ENCODE measurements around the gene CRYZL1. TPM values are rescaled to one million over a fixed set of nuclear protein-coding genes. Genes with fewer than 3 reads are reported as not detected.

Gene CRYZL1
- total RNA-seq, 2 experiments from 2014 or later = 28.6 to 30.5 TPM

DNA sequence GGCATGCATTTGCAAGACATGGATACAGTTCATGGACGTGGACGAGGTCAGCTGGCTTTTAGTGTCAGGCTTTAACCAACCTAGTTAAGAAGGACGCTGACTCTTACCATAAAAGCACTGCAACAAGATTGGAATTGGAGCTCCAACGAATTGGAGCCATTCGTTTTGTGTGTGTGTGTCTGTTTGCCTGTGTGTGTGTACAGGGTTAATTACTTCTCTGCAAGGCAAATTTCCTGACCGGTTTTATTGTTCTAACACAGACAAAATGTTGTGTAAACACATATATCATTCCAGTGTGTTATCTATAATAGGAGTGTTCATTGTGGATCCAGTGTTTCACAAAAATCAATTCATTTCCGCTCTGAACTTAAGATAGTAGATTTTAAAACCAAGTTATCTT lies 8.7 kb upstream of the CRYZL1 start:
- no peaks in the 10 kb centered on the region for H3K36me3 Mint-ChIP-seq (ENCODE audit: low read depth)
- CTCF ChIA-PET = no interaction called here
- no peaks in the 10 kb centered on the region for H3K4me1 ChIP-seq (ENCODE audit: insufficient read depth, low read length)
- no peak overlapping the region for H3K4me3 ChIP-seq (ENCODE audit: low read length)
- H3K4me3 Mint-ChIP-seq = no peak overlapping the region
- TF ChIP-seq, protein P1, sequence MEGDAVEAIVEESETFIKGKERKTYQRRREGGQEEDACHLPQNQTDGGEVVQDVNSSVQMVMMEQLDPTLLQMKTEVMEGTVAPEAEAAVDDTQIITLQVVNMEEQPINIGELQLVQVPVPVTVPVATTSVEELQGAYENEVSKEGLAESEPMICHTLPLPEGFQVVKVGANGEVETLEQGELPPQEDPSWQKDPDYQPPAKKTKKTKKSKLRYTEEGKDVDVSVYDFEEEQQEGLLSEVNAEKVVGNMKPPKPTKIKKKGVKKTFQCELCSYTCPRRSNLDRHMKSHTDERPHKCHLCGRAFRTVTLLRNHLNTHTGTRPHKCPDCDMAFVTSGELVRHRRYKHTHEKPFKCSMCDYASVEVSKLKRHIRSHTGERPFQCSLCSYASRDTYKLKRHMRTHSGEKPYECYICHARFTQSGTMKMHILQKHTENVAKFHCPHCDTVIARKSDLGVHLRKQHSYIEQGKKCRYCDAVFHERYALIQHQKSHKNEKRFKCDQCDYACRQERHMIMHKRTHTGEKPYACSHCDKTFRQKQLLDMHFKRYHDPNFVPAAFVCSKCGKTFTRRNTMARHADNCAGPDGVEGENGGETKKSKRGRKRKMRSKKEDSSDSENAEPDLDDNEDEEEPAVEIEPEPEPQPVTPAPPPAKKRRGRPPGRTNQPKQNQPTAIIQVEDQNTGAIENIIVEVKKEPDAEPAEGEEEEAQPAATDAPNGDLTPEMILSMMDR (IDR thresholded peaks at IDR 0.05) = no peak
- H3K9me3 Mint-ChIP-seq = no peaks in the 10 kb centered on the region
- no peaks in the 10 kb centered on the region for H3K36me3 ChIP-seq (ENCODE audit: insufficient read depth, low read length)
- no peaks in the 10 kb centered on the region for H3K27me3 Mint-ChIP-seq
- ATAC-seq (ENCODE audit: poor library complexity) (no peak), DNase-seq (no peak)
- H3K9me3 ChIP-seq (ENCODE audit: control insufficient read depth in 1 of 2, insufficient read depth in 1 of 2, low read length in 2 of 2) = no peaks in the 10 kb centered on the region
- H3K27me3 ChIP-seq (ENCODE audit: control insufficient read depth in 1 of 2, insufficient read depth in 2 of 2, low read length in 2 of 2) = peaks cover 0 to under 1% of the 10 kb centered on the region in 2 experiments
- no peaks in the 10 kb centered on the region for H3K4me1 Mint-ChIP-seq (ENCODE audit: low read depth)
- H3K27ac Mint-ChIP-seq = no peak overlapping the region
- no peak overlapping the region for H3K27ac ChIP-seq (ENCODE audit: low read depth in 1 of 2, low read length in 2 of 2)
- POLR2A ChIA-PET = no interaction called here
- intact Hi-C loops (cut with DNase I, micrococcal nuclease) = no loop called here

DNA sequence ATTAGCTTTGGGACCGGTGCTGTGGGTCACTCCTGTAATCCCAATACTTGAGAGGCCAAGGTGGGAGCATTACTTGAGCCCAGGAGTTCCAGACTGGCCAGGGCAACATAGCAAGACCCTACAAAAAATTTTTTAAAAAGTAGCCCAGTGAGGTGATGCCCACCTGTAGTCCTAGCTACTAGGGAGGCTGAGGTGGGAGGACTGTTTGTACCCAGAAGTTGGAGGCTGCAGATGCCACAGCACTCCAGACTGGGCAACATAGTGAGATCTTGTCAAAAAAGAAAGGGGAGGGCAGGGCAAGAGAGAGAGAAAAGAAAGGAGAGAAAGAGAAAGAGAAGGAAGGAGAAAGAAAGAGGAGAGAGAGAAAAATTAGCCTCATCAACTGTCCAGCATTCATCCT lies 7.0 kb upstream of the CRYZL1 start:
- peaks cover 4% of the 10 kb centered on the region for H3K4me1 ChIP-seq (ENCODE audit: insufficient read depth, low read length)
- H3K27ac Mint-ChIP-seq = no peak overlapping the region
- peaks cover 10% of the 10 kb centered on the region for H3K27me3 Mint-ChIP-seq

DNA sequence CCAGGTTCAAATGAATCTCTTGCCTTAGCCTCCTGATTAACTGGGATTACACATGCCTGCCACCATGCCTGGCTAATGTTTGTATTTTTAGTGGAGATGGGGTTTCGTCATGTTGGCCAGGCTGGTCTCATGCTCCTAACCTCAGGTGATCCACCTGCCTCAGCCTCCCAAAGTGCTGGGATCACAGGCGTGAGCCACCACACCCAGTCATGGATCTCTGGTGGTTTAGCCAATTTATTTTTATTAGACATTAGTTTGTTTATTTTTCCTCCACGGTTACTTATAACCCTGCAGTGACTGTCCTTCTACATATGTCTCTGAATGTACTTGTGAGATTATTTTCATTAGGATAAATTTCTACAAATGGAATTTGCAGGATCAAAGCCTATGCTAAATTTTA lies 6.0 kb upstream of the CRYZL1 start:
- Histone ChIP-seq H3K27me3 (ENCODE audit: control insufficient read depth in 1 of 2, insufficient read depth in 2 of 2, low read length in 2 of 2) (peaks cover 5 to 17% of the 10 kb centered on the region in 2 experiments), H3K36me3 (ENCODE audit: insufficient read depth, low read length) (no peaks in the 10 kb centered on the region), H3K27ac (ENCODE audit: low read depth in 1 of 2, low read length in 2 of 2) (no peak overlapping the region), H3K4me3 (ENCODE audit: low read length) (no peak overlapping the region), H3K9me3 (ENCODE audit: control insufficient read depth in 1 of 2, insufficient read depth in 1 of 2, low read length in 2 of 2) (no peaks in the 10 kb centered on the region), H3K4me1 (ENCODE audit: insufficient read depth, low read length) (peaks cover 9% of the 10 kb centered on the region)
- no peak for ATAC-seq (ENCODE audit: poor library complexity)
- Mint-ChIP-seq H3K36me3 (ENCODE audit: low read depth) (no peaks in the 10 kb centered on the region), H3K27ac (no peak overlapping the region), H3K4me3 (no peak overlapping the region), H3K4me1 (ENCODE audit: low read depth) (peaks cover 8% of the 10 kb centered on the region), H3K9me3 (no peaks in the 10 kb centered on the region), H3K27me3 (peaks cover 13% of the 10 kb centered on the region)
- intact Hi-C loops (cut with DNase I, micrococcal nuclease) = loop anchor here (10.0 kb wide), 3 partner anchors 247 to 427 kb away; partner anchors contain the start of genes ATP5PO (in 1 of the 2), MRPS6 (in 1 of the 2) and SLC5A3 (in 1 of the 2)
- CTCF ChIA-PET = no interaction called here
- DNase-seq = no peak
- POLR2A ChIA-PET = no interaction called here
- TF ChIP-seq, protein P1 (IDR thresholded peaks at IDR 0.05) = no peak

More for the DNA sequence above, 7.0 kb upstream of the CRYZL1 start:
- TF ChIP-seq, protein P1 (IDR thresholded peaks at IDR 0.05) = no peak
- no peak overlapping the region for H3K4me3 ChIP-seq (ENCODE audit: low read length)
- H3K9me3 Mint-ChIP-seq = no peaks in the 10 kb centered on the region
- ChIA-PET POLR2A (no interaction called here), CTCF (no interaction called here)
- no peak overlapping the region for H3K4me3 Mint-ChIP-seq
- no peak overlapping the region for H3K27ac ChIP-seq (ENCODE audit: low read depth in 1 of 2, low read length in 2 of 2)
- peaks cover 3 to 12% of the 10 kb centered on the region in 2 experiments for H3K27me3 ChIP-seq (ENCODE audit: control insufficient read depth in 1 of 2, insufficient read depth in 2 of 2, low read length in 2 of 2)
- H3K36me3 Mint-ChIP-seq (ENCODE audit: low read depth) = no peaks in the 10 kb centered on the region
- H3K9me3 ChIP-seq (ENCODE audit: control insufficient read depth in 1 of 2, insufficient read depth in 1 of 2, low read length in 2 of 2) = no peaks in the 10 kb centered on the region
- peaks cover 4% of the 10 kb centered on the region for H3K4me1 Mint-ChIP-seq (ENCODE audit: low read depth)
- no peak for DNase-seq
- intact Hi-C loops (cut with DNase I, micrococcal nuclease) = loop anchor here (10.0 kb wide), 3 partner anchors 246 to 426 kb away; partner anchors contain the start of genes ATP5PO (in 1 of the 2), MRPS6 (in 1 of the 2) and SLC5A3 (in 1 of the 2)
- H3K36me3 ChIP-seq (ENCODE audit: insufficient read depth, low read length) = no peaks in the 10 kb centered on the region
- no peak for ATAC-seq (ENCODE audit: poor library complexity)
